ENCODE measurements around the gene ARRDC2. TPM values are rescaled to one million over a fixed set of nuclear protein-coding genes. Genes with fewer than 3 reads are reported as not detected.
A peak's percentile ranks its signal among the peaks of the same experiment; 100 is the strongest.
"Not testable (repeated sequence)": the region's sequence is repeated elsewhere in the genome, so short reads cannot be mapped to it uniquely, and the experiment has no call there.

Gene ARRDC2
- total RNA-seq, 3 donors from 2014 or later (not counting 1 experiment from before 2014, with no cell fraction given) = 110 to 131 (median 121) TPM

- Mint-ChIP-seq H3K4me3 (no peak overlapping the region), H3K36me3 (no peaks in the 10 kb centered on the region), H3K27me3 (ENCODE audit: low read depth in 2 of 2) (no peaks in the 10 kb centered on the region), H3K27ac (peak overlapping the region in 1 of 2 donors; percentile 52), H3K9me3 (no peaks in the 10 kb centered on the region), H3K4me1 (peaks cover 6 to 25% of the 10 kb centered on the region in 2 donors)
- intact Hi-C loops (cut with micrococcal nuclease) = no loop called here
- Histone ChIP-seq H3K27me3 (ENCODE audit: control insufficient read depth, insufficient read depth, low read length) (no peaks in the 10 kb centered on the region), H3K4me1 (ENCODE audit: control insufficient read depth, insufficient read depth, low read length) (peaks cover 42% of the 10 kb centered on the region), H3K4me3 (ENCODE audit: low read length) (no peak overlapping the region), H3K27ac (ENCODE audit: low read length) (peak overlapping the region; percentile 81), H3K9me3 (ENCODE audit: control insufficient read depth, insufficient read depth, low read length) (peaks cover 3% of the 10 kb centered on the region), H3K36me3 (ENCODE audit: control insufficient read depth, insufficient read depth, low read length) (no peaks in the 10 kb centered on the region)
- WGBS (ENCODE audit: insufficient coverage) = 27% methylated on average over 23 of the region's 23 CpGs
- DNase-seq = peak in 1 of 2 donors; percentile 91
- ATAC-seq = peak in 2 of 3 donors; percentile 40 to 49
- no peak for TF ChIP-seq CTCF (IDR thresholded peaks at IDR 0.05)
Measured at GRCh38 chr19:18023622-18024251, 15.8 kb downstream of the ARRDC2 start.

GRCh38 chr19:18027151-18027550, 19.2 kb downstream of the ARRDC2 start:
- H3K27me3 Mint-ChIP-seq (ENCODE audit: low read depth in 2 of 2) = no peaks in the 10 kb centered on the region
- WGBS (ENCODE audit: insufficient coverage) = 92% methylated on average over 4 of the region's 4 CpGs
- Histone ChIP-seq H3K4me3 (ENCODE audit: low read length) (no peak overlapping the region), H3K9me3 (ENCODE audit: control insufficient read depth, insufficient read depth, low read length) (peaks cover 2% of the 10 kb centered on the region), H3K27ac (ENCODE audit: low read length) (no peak overlapping the region), H3K27me3 (ENCODE audit: control insufficient read depth, insufficient read depth, low read length) (no peaks in the 10 kb centered on the region), H3K36me3 (ENCODE audit: control insufficient read depth, insufficient read depth, low read length) (no peaks in the 10 kb centered on the region), H3K4me1 (ENCODE audit: control insufficient read depth, insufficient read depth, low read length) (peaks cover 31% of the 10 kb centered on the region)
- H3K4me3 Mint-ChIP-seq = no peak overlapping the region
- TF ChIP-seq CTCF (IDR thresholded peaks at IDR 0.05) = no peak
- intact Hi-C loops (cut with micrococcal nuclease) = no loop called here
- H3K4me1 Mint-ChIP-seq = peaks cover 4 to 10% of the 10 kb centered on the region in 2 donors
- no peaks in the 10 kb centered on the region for H3K9me3 Mint-ChIP-seq
- DNase-seq = no peak
- ATAC-seq = no peak
- H3K36me3 Mint-ChIP-seq = no peaks in the 10 kb centered on the region
- no peak overlapping the region for H3K27ac Mint-ChIP-seq

- intact Hi-C loops (cut with micrococcal nuclease) = no loop called here
- H3K27ac Mint-ChIP-seq = no peak overlapping the region
- no peak for DNase-seq
- H3K9me3 Mint-ChIP-seq = no peaks in the 10 kb centered on the region
- H3K4me3 Mint-ChIP-seq = no peak overlapping the region
- Histone ChIP-seq H3K27ac (ENCODE audit: low read length) (no peak overlapping the region), H3K36me3 (ENCODE audit: control insufficient read depth, insufficient read depth, low read length) (no peaks in the 10 kb centered on the region), H3K4me3 (ENCODE audit: low read length) (no peak overlapping the region), H3K27me3 (ENCODE audit: control insufficient read depth, insufficient read depth, low read length) (no peaks in the 10 kb centered on the region), H3K4me1 (ENCODE audit: control insufficient read depth, insufficient read depth, low read length) (peaks cover 11% of the 10 kb centered on the region), H3K9me3 (ENCODE audit: control insufficient read depth, insufficient read depth, low read length) (no peaks in the 10 kb centered on the region)
- H3K27me3 Mint-ChIP-seq (ENCODE audit: low read depth in 2 of 2) = no peaks in the 10 kb centered on the region
- H3K36me3 Mint-ChIP-seq = no peaks in the 10 kb centered on the region
- TF ChIP-seq CTCF (IDR thresholded peaks at IDR 0.05) = no peak
- H3K4me1 Mint-ChIP-seq = no peaks in the 10 kb centered on the region
- WGBS (ENCODE audit: insufficient coverage) = 90% methylated on average over 8 of the region's 8 CpGs
- ATAC-seq = no peak
Measured at GRCh38 chr19:18029617-18030338, 21.8 kb downstream of the ARRDC2 start.

GRCh38 chr19:18031401-18031800, 23.4 kb downstream of the ARRDC2 start:
- 53% methylated on average over 5 of the region's 5 CpGs for WGBS (ENCODE audit: insufficient coverage)
- H3K27ac Mint-ChIP-seq; intact Hi-C loops (cut with micrococcal nuclease); H3K36me3 Mint-ChIP-seq; H3K36me3 ChIP-seq (ENCODE audit: control insufficient read depth, insufficient read depth, low read length); H3K4me1 Mint-ChIP-seq; H3K27ac ChIP-seq (ENCODE audit: low read length); H3K27me3 ChIP-seq (ENCODE audit: control insufficient read depth, insufficient read depth, low read length); H3K9me3 ChIP-seq (ENCODE audit: control insufficient read depth, insufficient read depth, low read length); H3K4me3 Mint-ChIP-seq; DNase-seq; H3K4me3 ChIP-seq (ENCODE audit: low read length); H3K27me3 Mint-ChIP-seq (ENCODE audit: low read depth in 2 of 2); ATAC-seq; H3K9me3 Mint-ChIP-seq: not testable (repeated sequence)
- peaks cover 20% of the 10 kb centered on the region for H3K4me1 ChIP-seq (ENCODE audit: control insufficient read depth, insufficient read depth, low read length)

- H3K27ac ChIP-seq (ENCODE audit: low read length); H3K27me3 ChIP-seq (ENCODE audit: control insufficient read depth, insufficient read depth, low read length); intact Hi-C loops (cut with micrococcal nuclease); H3K36me3 ChIP-seq (ENCODE audit: control insufficient read depth, insufficient read depth, low read length); H3K9me3 Mint-ChIP-seq; H3K4me3 ChIP-seq (ENCODE audit: low read length); ATAC-seq; DNase-seq; H3K9me3 ChIP-seq (ENCODE audit: control insufficient read depth, insufficient read depth, low read length); H3K4me3 Mint-ChIP-seq; H3K27me3 Mint-ChIP-seq (ENCODE audit: low read depth in 2 of 2); H3K27ac Mint-ChIP-seq; H3K4me1 Mint-ChIP-seq; H3K36me3 Mint-ChIP-seq: not testable (repeated sequence)
- 98% methylated on average over 2 of the region's 2 CpGs for WGBS (ENCODE audit: insufficient coverage)
- peaks cover 20% of the 10 kb centered on the region for H3K4me1 ChIP-seq (ENCODE audit: control insufficient read depth, insufficient read depth, low read length)
Measured at GRCh38 chr19:18032102-18032501, 24.1 kb downstream of the ARRDC2 start.
